Sigmoid colon (tissue), 4 donors: ENCODE results near the gene PTPN14.
"Not testable (repeated sequence)": the region's sequence is repeated elsewhere in the genome, so short reads cannot be mapped to it uniquely, and the experiment has no call there.

Source experiments
- POLR2AphosphoS5 ChIP-seq, 4 donors: sonication (generic); formaldehyde crosslinking; IDR thresholded peaks; one replicate each; pipeline ENCODE4 v1.6.1; 2017; ENCODE audit warnings: antibody characterized with exemption in 4 of 4
- TF ChIP-seq, protein P1 (sequence below), 4 experiments: fragments of 450-650 bp in 3 of 4; fragments of 200-600 bp in 1 of 4; IDR thresholded peaks; one replicate each; pipeline ENCODE4 v1.5.1; 2016 to 2019; ENCODE audit warnings: antibody characterized with exemption in 4 of 4, mild to moderate bottlenecking in 3 of 4, moderate library complexity in 2 of 4

GRCh38 chr1:214591918-214592317 is 40.5 kb upstream of the PTPN14 start:
- TF ChIP-seq, protein P1, sequence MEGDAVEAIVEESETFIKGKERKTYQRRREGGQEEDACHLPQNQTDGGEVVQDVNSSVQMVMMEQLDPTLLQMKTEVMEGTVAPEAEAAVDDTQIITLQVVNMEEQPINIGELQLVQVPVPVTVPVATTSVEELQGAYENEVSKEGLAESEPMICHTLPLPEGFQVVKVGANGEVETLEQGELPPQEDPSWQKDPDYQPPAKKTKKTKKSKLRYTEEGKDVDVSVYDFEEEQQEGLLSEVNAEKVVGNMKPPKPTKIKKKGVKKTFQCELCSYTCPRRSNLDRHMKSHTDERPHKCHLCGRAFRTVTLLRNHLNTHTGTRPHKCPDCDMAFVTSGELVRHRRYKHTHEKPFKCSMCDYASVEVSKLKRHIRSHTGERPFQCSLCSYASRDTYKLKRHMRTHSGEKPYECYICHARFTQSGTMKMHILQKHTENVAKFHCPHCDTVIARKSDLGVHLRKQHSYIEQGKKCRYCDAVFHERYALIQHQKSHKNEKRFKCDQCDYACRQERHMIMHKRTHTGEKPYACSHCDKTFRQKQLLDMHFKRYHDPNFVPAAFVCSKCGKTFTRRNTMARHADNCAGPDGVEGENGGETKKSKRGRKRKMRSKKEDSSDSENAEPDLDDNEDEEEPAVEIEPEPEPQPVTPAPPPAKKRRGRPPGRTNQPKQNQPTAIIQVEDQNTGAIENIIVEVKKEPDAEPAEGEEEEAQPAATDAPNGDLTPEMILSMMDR (IDR thresholded peaks at IDR 0.05), result not testable (repeated sequence)
- TF ChIP-seq POLR2AphosphoS5 (IDR thresholded peaks at IDR 0.05), result not testable (repeated sequence)
